ENCODE data around the gene ACP4.
A peak's percentile ranks its signal among the peaks of the same experiment; 100 is the strongest.

Gene ACP4

DNA sequence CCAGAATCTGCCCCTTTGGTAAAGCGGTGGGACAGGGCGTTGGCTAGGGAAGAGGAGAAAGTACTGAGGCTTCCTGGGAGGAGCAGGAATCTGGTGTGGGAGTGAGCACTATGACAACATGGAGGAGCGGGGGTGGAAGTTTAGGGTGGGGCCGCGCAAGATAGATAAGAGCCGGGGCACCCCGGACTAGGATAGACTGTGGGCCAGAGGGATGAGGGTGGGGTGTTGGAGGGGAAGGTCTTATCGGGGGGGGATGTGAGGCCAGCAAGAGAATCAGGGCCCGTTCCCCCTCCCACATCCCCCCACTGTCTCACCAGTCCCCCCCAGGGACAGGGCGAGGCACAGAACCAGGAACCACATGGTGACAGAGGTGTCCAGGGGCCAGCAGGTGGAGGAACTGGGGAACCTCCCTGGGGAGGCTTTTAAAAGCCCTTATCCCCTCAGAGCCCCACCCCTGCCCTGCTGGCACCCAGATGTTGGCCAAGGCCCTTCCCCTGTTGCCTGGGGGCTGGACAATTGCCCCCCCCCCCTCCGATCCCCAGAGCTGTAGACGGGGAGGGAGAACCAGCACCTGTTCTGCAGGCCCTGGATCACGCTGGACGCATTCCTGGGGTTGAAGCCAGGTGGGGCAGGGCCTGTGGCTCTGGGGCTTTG lies 33.3 kb downstream of the ACP4 start, which contains the start of gene KLK1:
KLK1 (minus strand) TSS at position 399 of the 654 bp plus-strand sequence; CDS start at position 360, 39 bp downstream.
- DNase-seq = no peak

DNA sequence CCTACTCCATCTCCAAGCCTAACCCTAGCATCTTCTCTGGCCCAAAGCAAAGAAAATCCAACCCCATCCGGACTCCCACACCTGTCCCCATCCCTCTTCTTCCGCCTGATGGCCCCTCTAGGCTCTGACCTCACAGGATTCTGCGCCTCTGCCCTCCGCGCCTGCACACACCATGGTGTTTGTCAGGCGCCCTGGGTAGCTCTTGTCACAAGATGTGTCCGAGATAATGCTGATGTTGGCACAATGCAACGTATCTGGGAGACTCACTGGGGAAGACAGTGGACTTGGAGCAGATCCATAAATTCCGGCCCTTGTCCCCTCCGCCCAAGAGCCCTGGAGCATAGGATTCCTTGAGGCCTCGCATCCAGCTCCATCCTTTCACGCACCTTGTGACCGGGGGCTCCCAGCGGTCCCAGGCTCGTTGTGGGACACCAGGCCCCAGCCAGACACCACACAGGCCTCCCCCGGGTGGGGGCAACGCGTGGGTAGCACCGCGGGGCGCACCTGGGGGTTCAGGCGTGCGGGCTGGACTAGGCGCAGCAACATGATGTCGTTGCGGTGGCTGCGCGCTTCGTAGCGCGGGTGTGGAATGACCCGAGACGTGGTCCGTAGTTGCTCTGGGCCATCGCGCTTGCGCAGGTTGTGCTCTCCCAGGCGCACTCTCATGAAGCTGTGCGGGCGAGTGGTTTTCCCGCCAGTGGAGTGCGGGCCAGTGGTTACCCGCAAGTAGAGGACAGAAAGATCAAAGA lies 36.5 kb downstream of the ACP4 start:
- DNase-seq = no peak

DNA sequence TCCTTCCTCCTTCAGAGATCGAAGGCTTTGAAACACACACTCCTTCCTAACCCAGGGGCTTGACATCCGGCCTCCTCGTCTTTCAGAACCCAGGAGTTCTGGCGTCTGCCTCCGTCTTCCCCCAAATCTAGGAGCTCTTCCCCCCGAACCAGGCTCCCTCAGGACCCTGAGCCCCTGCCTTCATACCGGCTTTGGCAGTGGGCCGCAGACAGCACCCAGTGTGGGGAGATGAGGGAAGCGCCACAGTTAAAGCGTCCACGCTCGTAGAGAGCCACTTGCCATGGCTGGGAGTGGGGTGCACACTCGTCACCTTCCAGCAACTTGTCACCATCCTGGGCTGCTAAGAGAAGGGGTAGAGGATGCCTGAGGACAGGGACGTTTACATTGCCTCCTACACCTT lies 37.3 kb downstream of the ACP4 start:
- no peak for DNase-seq

DNA sequence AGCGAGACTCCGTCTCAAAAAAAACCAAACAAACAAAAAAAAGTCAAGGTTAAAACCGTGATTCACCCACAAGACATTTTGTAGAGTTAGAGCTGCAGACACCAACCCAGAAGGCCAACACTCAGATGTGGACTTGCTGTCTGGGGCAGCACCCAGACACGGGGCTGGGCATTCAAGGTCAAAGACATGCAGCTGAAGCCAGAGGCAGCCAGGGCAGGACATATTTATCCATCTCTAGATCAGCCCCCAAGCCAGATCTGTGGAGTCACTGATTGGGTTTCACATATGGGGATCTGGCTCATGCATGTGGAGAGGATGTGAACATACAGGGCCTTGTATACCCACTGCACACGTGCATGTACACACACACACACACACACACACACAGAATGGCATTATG lies 39.6 kb downstream of the ACP4 start:
- DNase-seq = no peak

DNA sequence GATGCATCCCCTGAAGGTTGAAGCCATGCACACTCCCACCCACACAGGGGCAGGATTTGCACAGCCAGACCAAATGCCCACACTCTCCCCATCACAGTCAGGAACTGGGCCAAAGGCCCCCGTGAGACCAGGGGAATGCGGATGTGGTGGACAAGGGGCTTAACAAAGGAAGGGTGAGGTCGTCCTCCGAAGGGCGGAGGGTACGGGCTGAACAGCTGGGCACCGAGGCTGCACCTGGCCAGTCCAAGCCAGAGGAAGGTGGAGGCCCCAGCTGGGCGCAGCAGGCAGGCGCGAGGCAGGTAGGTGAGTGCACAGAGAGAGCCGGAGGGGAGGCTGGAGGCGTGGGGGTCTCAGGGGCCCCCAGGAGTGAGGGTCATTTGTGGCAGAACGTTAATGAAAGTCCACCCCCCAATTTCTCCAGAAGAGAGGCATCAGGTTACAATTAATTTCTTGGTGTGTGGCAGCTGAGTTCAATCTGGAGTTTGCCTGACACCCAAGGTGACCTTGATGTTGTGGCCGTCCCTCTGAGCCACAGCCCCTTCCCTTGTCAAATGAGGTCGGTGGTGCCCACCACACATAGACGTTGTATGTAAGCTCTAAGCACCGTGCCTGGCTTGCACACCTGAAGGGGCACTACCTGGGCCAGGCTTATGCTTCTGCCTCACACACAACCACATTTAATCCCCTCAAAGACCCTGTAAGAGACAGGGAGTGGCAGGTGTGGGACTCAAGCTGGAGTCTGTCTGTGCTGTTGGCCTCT lies 40.2 kb downstream of the ACP4 start:
- DNase-seq = no peak

DNA sequence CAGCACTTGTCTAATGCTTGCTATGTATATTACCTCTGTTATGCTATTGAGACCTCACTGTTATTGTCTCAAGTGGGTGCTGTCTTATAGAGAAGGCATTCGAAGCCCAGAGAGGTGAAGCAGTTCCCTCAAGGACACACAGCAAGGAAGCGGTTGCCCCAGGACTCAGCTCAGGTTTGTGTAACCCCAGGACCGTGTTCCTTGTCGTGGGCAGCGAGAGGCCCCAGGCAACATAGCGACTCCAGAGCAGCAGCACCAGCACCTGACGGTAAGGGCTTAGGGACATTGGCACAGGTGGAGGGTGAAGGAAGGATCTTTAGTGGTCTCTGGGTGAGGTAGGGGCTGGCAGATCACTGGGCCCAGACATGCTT lies 40.8 kb downstream of the ACP4 start:
- no peak for DNase-seq

DNA sequence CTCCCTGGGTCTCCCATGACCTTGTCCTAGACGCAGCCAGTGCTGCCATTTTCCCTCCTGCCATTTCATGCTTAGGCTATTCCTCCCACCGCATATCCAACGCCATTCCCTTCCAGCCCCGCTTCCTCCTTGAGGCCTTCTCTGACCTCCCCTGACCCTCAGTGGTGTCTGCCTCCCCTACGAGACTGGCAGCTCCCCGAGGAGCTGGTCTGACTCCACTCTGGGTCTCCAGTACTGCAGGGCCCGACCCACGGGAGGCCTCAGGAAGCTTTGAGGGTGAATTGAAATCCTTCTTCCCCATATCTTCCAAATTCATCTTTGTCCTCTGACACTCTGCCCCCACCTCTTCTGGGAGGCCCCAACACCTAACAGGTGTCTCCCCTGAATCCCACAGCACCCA lies 42.5 kb downstream of the ACP4 start:
- no peak for DNase-seq

DNA sequence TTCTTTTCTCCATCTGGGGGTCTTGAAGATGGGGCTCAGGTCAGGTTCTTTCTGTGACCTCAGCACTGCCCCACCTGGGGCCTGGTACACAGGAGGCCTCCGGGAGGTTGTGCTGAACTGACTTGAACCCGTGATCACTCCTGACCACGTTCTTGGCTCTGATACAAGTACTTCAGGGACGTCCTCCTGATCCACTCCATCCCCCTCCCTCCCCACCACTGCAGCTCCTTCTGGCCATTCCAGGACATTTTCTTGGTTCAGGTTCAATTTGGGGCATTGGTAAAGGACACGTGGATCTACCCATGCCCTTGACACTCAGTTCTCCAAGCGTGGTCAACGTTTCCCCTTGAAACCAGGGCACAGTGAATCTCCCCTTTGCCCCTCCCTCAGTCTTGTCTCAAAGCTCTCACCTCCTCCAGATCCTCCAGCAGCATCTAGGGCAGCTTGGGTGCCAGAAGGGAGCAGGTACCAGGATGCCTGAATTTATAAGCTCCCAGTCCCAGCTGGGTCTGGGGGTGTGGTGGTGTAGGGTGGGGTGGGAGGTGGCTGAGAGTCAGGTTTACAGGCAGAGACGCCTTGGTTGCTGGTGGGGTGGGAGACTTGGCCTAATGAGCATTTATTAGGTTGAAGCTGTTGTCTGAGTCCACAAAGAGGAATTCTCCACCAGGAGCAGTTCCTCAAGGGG lies 43.0 kb downstream of the ACP4 start, which contains the start of gene KLK15:
KLK15 (minus strand) TSS at position 458 of the 685 bp plus-strand sequence. CDS start 2,082 bp downstream, outside the sequence.
- DNase-seq = no peak

DNA sequence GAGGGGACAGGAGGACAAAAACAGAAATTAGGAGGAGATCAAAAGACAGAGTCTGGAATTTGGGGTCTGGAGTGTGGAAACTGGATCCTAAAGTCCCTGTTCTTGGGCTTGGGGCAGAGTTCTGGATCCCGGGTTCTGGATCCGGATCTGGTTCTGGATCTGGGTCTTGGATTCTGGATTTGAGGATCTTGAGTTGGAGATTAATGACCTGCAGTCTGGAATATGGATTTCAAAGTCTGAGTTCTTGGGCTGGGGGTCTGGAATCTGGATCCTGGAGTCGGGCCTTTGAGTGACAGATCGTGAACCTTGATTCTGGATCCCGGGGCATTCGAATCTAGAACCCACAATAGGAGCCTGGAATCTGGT lies 43.6 kb downstream of the ACP4 start:
- DNase-seq = no peak

DNA sequence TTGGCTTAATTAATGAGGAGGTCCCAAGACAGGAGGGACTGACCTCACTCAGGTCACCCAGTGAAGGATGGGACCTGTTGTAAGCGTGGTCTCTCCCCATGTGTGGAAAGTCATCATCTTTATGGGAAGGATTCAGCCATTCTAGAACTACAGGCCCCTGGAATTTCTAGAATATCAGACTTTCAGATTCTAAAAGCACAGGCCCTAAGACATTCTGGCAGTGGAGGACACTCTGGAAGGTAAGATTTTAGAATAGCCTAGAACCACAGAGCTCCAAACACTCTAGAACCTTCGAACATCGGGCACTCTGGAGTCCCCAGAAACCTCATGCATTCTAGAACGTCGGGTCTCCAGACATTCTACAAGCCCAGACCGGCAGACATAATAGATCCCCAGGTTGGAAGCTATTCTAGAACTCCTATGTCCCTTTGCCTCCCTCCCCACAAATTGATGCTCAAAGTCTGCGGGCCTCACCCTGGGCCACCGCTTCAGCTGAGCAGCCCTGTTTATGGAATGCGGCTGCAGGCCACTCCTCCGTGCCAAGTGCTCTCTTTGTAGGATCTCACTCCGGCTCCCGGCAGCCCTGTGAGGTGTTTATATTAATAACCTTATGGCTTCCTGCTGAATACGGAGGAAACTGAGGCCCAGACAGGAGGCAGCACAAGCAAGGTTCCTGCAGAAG lies 45.0 kb downstream of the ACP4 start:
- peak; percentile 3 for DNase-seq

DNA sequence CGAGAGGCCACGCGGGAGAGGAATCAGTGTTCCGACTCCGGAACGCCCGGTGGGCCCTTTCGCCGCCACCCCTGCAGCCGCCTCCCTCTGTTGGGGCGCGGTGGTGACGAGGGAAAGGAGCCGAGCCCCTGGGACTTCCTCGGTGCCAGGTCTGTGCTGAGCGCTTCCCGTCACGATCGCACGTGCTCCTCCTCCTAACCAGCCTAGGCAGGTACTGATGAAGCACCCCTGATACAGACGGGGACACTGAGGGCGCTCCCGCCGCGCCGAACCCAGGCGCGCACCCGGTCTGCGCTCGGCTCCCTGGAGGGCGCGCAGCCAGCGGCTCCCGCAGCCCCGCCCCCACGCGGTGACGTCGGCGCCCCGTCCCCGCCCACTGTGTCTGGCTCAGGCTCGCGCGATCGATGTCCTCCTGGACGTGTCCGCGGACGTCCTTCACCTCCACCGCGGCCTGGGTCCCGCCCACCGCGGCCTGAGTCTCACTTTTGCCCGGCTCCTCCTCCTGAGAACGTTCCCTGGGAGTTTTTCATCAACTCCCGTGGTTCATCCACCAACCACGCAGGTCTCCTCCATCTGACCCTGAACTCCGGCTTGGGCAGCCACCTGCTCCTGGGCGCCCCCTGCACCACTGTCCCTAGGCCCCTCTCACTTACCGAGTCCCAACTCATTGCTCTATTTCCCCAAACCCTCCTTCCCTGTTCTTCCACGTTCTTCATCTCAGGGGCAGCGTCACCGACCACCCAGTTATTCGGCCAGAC lies 45.7 kb downstream of the ACP4 start:
- peak; percentile 51 for DNase-seq

DNA sequence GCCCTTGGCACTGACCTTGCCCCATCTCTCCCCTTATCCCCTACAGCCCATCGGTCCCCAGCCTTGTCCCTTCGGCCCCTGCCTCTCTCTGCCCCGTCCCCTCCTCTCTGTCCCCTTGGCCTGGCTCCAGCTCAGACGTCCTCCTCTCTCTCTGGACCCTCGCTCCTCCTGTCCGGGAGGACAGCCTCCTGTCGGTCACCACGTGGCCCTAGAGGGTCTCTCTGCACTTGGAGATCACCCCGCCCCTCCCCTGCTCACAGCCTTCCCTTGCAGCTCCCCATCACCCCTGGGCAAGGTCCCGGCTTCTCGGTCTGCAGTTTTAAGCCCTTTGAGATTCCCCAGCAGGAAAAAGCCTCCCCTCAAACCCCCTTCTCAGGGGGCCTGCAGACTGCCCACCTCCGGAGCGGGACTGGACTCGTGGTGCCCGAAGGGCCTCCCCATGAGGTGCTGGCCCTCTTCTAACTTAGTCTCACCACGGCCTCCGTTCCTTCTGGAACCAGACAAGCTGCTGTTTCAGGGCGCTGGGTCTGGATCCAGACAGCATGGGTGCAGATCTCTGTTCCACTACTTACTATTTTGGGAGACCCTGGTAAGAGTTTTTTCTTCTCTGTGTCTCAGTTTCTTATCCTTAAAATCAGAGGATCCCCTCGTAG lies 46.5 kb downstream of the ACP4 start:
- no peak for DNase-seq

DNA sequence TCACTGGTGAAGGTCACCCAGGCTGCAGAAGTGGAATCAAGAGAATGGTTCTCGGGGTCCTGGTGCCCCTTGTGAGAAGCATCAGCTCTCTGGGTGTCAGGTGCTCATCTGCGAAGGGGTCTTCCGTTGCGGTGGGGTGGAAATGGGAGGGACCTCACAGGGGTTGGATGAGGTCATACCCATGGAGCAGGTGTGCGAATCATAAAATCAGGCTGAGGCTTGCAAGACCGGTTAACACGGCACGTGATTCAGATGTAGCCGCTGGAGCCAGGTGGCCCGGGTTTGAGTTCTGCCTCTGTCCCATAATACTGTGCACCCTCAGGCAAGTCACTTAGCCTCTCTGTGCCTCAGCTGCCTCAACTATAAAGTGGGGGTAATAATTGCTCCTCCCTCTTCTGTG lies 47.1 kb downstream of the ACP4 start:
- no peak for DNase-seq

DNA sequence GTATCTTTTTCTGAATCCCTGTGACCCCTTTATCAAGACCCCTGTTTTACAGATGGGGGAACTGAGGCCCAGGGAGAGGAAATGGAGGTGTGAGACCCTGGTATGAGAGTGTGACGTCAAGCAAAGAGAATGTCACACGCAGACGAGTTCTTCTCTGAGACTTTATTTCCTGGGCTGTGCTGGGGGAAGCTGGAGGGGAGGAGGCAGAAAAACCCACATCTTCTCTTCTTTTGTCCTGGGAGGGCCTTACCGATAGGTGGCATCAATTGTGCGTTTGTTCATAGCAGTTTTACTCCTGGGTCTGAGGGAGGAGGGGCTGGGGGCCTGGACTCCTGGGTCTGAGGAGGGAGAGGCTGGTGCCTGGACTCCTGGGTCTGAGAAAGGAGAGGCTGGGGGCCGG lies 48.0 kb downstream of the ACP4 start:
- DNase-seq = peak; percentile 4

DNA sequence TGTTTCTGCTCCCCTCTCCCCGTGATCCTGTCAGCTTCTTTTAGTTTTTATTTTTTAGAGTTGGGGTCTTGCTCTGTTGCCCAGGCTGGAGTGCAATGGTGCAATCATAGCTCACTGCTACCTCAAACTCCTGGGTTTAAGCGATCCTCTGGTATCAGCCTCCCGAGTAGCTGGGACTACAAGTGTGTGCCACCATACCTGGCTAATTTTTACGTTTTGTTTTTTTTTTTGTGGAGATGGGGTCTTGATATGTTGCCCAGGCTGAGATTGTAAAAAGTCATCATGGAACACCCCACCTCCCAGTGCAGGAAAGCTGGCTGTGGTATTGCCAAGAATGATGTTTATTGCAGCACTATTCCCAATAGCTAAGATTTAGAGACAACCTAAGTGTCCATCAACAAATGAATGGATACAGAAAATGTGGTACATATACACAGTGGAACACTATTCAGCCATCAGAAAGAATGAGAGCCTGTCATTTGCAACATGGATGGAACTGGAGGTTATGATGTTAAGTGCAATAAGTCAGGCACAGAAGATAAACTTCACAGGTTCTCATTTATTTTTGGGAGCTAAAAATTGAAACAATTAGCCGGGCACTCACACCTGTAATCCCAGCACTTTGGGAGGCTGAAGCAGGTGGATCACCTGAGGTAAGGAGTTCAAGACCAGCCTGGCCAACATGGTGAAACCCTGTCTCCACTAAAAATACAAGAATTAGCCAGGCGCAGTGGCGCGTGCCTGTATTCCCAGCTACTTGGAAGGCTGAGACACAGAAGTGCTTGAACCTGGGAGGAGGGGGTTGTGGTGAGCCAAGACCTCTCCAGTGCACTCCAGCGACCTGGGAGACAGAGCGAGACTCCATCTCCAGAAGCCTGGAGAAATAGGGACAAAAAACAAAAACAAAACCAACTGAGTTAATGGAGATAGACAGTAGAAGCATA lies 49.8 kb downstream of the ACP4 start:
- no peak for DNase-seq

DNA sequence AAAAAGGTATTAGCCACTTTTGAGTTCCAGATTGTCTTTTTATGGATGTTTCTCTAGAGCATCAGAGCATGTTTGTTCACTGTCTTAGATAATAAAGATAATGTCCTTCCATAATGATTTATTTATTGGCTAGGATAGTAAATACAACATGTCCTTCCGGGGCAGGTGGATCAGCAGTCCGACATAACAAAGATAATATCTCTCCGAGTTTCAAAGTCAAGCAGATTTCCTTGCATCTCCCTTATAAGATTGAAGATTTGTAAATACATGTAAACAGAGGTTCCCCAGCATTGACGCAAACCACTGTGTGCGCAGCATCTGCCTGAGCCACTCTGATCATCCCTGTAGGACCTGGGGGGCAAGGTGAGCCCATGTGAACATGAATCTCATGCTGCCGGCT lies 51.9 kb downstream of the ACP4 start:
- no peak for DNase-seq

DNA sequence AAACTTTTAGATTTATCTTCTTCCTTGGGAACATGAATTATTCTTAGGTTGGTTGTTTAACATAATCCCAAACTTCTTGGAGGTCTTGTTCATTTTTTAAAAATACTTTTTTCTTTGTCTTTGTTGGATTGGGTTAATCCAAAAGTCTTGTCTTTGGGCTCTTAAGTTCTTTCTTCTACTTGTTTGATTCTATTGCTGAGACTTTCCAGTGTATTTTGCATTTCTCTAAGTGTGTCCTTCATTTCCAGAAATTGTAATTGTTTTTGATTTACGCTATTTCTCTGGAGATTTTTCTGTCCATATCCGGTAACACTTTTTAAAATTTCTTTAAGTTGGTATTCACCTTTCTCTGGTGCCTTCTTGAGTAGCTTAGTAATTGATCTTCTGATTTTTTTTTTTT lies 53.0 kb downstream of the ACP4 start:
- no peak for DNase-seq

DNA sequence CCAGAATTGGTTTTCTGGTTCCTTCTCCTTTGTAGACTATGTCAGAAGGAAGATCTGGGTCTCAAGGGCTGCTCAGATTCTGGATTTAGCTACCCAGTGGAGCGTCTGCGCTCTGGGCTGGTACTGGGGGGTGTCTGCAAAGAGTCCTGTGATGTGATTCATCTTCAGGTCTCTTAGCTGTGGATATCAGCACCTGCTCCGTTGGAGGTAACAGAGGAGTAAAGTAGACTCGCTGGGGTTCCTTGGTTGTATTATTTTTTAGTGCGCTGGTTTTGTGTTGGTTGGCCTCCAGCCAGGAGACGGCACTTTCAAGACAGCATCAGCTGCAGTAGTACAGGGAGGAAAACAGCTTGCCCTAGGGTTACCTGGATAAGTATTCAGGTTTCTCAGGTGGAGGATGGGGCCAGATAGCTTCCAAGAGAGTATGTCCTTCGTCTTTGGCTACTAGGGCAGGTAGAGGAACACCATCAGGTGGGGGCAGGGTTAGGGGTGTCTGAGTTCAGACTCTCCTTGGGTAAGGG lies 53.5 kb downstream of the ACP4 start:
- DNase-seq = no peak

DNA sequence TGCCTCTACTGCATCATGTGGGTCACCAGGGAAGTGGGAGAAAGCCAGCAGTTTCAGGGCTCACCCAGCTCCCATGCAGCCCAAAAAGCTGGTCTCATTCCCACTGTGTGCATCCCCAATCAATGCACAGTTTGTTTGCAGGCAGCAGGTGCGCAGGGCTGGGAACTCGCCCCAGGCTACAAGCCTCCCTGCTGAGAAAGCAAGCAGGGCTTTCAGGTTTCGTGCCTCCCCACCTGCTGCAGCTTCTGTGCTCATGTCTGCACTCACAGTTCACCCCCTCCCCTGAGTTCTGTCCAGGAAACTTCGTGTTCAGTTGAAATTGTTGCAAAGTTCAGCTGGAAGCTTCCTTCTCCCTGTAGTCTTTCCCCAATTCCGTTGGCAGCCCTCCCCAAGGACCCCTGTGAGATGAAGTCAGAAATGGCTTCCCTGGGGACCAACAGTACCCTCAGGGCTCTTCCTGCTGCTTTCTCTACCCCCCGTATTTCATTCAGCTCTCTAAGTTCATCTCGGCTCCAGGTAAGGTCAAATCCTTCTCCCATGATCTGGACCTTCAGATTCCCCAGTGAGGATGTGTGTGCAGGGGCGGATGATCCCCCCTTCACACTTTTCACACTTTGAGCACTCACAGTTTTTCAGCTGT lies 54.2 kb downstream of the ACP4 start:
- no peak for DNase-seq
